ENCODE results near the gene ARAP1. TPM values are rescaled to one million over a fixed set of nuclear protein-coding genes. Genes with fewer than 3 reads are reported as not detected.

Gene ARAP1
- total and polyA plus RNA-seq, 2 donors (not counting 3 experiments of a cell fraction or from before 2014, with no cell fraction given): 36.8 to 66.2 TPM

DNA sequence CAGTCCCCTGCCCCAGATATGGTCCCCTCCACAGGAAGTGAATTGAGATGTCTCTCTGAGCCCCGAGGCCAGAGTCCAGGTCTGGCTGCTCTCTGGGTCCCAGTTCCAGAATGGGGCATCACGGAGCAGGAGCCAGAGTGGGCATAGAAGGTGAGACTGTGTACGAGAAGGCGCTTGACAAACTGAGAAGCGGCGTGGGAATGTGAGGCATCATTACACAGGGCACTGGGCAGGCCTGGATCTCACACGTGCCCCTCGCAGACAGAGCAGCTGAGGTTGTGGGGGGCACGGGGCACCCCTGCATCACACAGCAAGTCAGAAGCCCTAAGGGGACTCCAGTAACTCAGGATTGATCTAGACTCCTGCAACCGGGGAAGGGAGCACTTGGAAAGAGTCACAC is 32.5 kb upstream of the ARAP1 start:
- DNase-seq (ENCODE audit: low read depth, low spot score) (no peak), FAIRE-seq (no peak)
- Histone ChIP-seq H3K27ac (ENCODE audit: insufficient read depth, low read depth, low read length) (no peak overlapping the region), H3K79me2 (ENCODE audit: control insufficient read depth, insufficient read depth, low read length) (no peaks in the 10 kb centered on the region), H3K4me3 (replicated peaks in 1 of 3; ENCODE audit: insufficient read depth in 1 of 3, low read depth in 1 of 3, low read length in 3 of 3) (no peak overlapping the region), H3K4me2 (ENCODE audit: insufficient read depth, low read length) (no peak overlapping the region), H3K9ac (replicated peaks; ENCODE audit: extremely low read depth, insufficient read depth, low read length) (no peak overlapping the region), H2AFZ (ENCODE audit: low read depth, low read length) (no peak overlapping the region), H3K9me1 (replicated peaks; ENCODE audit: control insufficient read depth, extremely low read depth, insufficient read depth, low read length) (no peaks in the 10 kb centered on the region), H3K27me3 (ENCODE audit: control insufficient read depth in 2 of 2, insufficient read depth in 2 of 2, low read length in 2 of 2) (no peaks in the 10 kb centered on the region), H4K20me1 (replicated peaks; ENCODE audit: control insufficient read depth, extremely low read depth, insufficient read depth, low read length) (no peaks in the 10 kb centered on the region), H3K4me1 (ENCODE audit: control insufficient read depth, extremely low read depth, insufficient read depth, low read length) (no peaks in the 10 kb centered on the region), H3K9me3 (replicated peaks; ENCODE audit: control insufficient read depth, insufficient read depth, low read length) (no peaks in the 10 kb centered on the region), H3K36me3 (ENCODE audit: control insufficient read depth in 2 of 2, extremely low read depth in 1 of 2, insufficient read depth in 2 of 2, low read length in 2 of 2) (no peaks in the 10 kb centered on the region)
- dilution Hi-C loops (cut with MboI; ENCODE audit: extremely low pct_ligation_motif_present, low sequenced_read_pairs) (no loop called here), intact Hi-C loops (cut with micrococcal nuclease) (no loop called here)
- no TSS peak for BruUV-seq (replicated peaks)
- POLR2A ChIA-PET: no interaction called here
- CTCF ChIA-PET: no interaction called here
- TF ChIP-seq POLR2AphosphoS5 (IDR thresholded peaks at IDR 0.05; ENCODE audit: insufficient read depth, low read depth, low read length) (no peak), POLR2A (IDR thresholded peaks at IDR 0.05; ENCODE audit: low read depth, low read length) (no peak), MYC (IDR thresholded peaks at IDR 0.05; ENCODE audit: low read depth, low read length) (no peak), EZH2 (IDR thresholded peaks at IDR 0.05; ENCODE audit: borderline replicate concordance, low read depth, low read length, severe bottlenecking) (no peak), JUN (IDR thresholded peaks at IDR 0.05; ENCODE audit: borderline replicate concordance, insufficient read depth, insufficient read length, low read depth) (no peak), FOS (IDR thresholded peaks at IDR 0.05; ENCODE audit: borderline replicate concordance, insufficient read depth, low read length) (no peak), GATA2 (IDR thresholded peaks at IDR 0.05; ENCODE audit: insufficient read depth, insufficient read length, low read depth, low read length) (no peak)
- TF ChIP-seq, protein P1, sequence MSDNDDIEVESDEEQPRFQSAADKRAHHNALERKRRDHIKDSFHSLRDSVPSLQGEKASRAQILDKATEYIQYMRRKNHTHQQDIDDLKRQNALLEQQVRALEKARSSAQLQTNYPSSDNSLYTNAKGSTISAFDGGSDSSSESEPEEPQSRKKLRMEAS (IDR thresholded peaks at IDR 0.05; ENCODE audit: insufficient read depth, insufficient read length): no peak
- TF ChIP-seq, protein P2, sequence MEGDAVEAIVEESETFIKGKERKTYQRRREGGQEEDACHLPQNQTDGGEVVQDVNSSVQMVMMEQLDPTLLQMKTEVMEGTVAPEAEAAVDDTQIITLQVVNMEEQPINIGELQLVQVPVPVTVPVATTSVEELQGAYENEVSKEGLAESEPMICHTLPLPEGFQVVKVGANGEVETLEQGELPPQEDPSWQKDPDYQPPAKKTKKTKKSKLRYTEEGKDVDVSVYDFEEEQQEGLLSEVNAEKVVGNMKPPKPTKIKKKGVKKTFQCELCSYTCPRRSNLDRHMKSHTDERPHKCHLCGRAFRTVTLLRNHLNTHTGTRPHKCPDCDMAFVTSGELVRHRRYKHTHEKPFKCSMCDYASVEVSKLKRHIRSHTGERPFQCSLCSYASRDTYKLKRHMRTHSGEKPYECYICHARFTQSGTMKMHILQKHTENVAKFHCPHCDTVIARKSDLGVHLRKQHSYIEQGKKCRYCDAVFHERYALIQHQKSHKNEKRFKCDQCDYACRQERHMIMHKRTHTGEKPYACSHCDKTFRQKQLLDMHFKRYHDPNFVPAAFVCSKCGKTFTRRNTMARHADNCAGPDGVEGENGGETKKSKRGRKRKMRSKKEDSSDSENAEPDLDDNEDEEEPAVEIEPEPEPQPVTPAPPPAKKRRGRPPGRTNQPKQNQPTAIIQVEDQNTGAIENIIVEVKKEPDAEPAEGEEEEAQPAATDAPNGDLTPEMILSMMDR (IDR thresholded peaks at IDR 0.05; ENCODE audit: extremely low read depth in 1 of 2, insufficient read depth in 1 of 2, low read depth in 1 of 2, low read length in 2 of 2): no peak
